MM.1S (cell line): Measurements from ENCODE around the gene CTCFL.

ENCODE experiments used
- CTCF ChIP-seq: fragments of 300-600 bp; sonication (generic); IDR thresholded peaks from 2 replicates; pipeline ENCODE4 v1.5.1; 2016; ENCODE audit warnings: antibody characterized with exemption, low read length, mixed read lengths
- EZH2 ChIP-seq: fragments of 300-600 bp; sonication (generic); optimal IDR thresholded peaks from 2 replicates; pipeline ENCODE3; 2017; ENCODE audit warnings: low read depth, mild to moderate bottlenecking, antibody characterized with exemption, low read length, mixed read lengths
- EZH2phosphoT487 ChIP-seq: fragments of 300-600 bp; sonication (generic); IDR thresholded peaks from 2 replicates; pipeline ENCODE4 v1.6.1; 2018; ENCODE audit warnings: antibody characterized with exemption, low read length

- TF ChIP-seq CTCF (no peak), EZH2 (no peak), EZH2phosphoT487 (no peak)
Observed at GRCh38 chr20:57467742-57468141, 57.2 kb downstream of the CTCFL start.
